OCI-LY7 (cell line): ENCODE results near the gene GSTT2.
"Not testable (repeated sequence)": the region's sequence is repeated elsewhere in the genome, so short reads cannot be mapped to it uniquely, and the experiment has no call there.

Experiments used
- EZH2phosphoT487 ChIP-seq: fragments of 200-600 bp; sonication (generic); IDR thresholded peaks from 2 replicates; pipeline ENCODE4 v1.6.1; 2018; ENCODE audit warnings: low read depth, borderline replicate concordance, mild to moderate bottlenecking, mixed run types, antibody characterized with exemption, low read length, moderate library complexity, mixed read lengths
- TF ChIP-seq, protein P1 (sequence below): fragments of 200-600 bp; sonication (generic); conservative IDR thresholded peaks from 2 replicates; pipeline ENCODE4 v1.5.1; 2014; ENCODE audit warnings: mild to moderate bottlenecking, antibody characterized with exemption, low read length, moderate library complexity, mixed read lengths

DNA sequence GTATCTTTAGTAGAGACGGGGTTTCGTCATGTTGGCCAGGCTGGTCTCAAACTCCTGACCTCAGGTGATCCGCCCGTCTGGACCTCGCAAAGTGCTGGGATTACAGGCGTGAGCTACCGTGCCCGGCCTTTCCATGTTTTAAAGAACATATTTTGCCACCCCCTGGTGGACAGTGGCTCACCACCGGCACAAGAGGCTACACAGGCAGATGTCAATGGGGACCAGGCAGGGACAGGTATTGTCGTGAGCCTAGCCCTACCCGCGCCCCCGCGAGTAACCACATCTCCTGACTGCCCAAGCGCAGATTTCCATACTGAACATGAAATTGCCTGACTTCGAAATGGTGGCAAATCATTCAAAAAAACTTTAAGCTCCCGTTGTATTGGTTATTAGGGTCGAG is 13.8 kb upstream of the GSTT2 start:
- TF ChIP-seq, protein P1, sequence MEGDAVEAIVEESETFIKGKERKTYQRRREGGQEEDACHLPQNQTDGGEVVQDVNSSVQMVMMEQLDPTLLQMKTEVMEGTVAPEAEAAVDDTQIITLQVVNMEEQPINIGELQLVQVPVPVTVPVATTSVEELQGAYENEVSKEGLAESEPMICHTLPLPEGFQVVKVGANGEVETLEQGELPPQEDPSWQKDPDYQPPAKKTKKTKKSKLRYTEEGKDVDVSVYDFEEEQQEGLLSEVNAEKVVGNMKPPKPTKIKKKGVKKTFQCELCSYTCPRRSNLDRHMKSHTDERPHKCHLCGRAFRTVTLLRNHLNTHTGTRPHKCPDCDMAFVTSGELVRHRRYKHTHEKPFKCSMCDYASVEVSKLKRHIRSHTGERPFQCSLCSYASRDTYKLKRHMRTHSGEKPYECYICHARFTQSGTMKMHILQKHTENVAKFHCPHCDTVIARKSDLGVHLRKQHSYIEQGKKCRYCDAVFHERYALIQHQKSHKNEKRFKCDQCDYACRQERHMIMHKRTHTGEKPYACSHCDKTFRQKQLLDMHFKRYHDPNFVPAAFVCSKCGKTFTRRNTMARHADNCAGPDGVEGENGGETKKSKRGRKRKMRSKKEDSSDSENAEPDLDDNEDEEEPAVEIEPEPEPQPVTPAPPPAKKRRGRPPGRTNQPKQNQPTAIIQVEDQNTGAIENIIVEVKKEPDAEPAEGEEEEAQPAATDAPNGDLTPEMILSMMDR, result not testable (repeated sequence)
- TF ChIP-seq EZH2phosphoT487, result not testable (repeated sequence)
